HCT116 (cell line): ENCODE data around the gene KSR1. TPM values are rescaled to one million over a fixed set of nuclear protein-coding genes. Genes with fewer than 3 reads are reported as not detected.

ENCODE experiments used
- ATAC-seq: fragments of 200-7000 bp; cut with Tn5 transposase; 2 replicates; pipeline ENCODE4 v1.9.1; 2020; ENCODE audit warnings: mild to moderate bottlenecking, moderate library complexity
- BruUV-seq: library from RNA; stranded (reverse); fragments of 400-500 nt; replicated peaks from 2 replicates; lab custom pipeline; 2021; lab: Mats Ljungman, UMichigan
- CTCF ChIA-PET: fragments of 300-600 bp; sonication (Branson Sonifier 250); formaldehyde crosslinking; loops from one replicate; lab custom pipeline; 2021; ENCODE audit warnings: antibody characterized with exemption; lab: Charles Lee
- POLR2A ChIA-PET: fragments of 300-600, 350-600 bp; sonication (Branson Sonifier 250); formaldehyde crosslinking; loops from one replicate; lab custom pipeline; 2021; ENCODE audit warnings: antibody characterized with exemption; lab: Charles Lee
- RAD21 ChIA-PET, 2 experiments: fragments of 300-600 bp; sonication (Branson Sonifier 250); formaldehyde crosslinking; loops; one replicate each; lab custom pipeline; 2023; ENCODE audit warnings: low total read pairs in 2 of 2; ENCODE audit not compliant: uncharacterized antibody in 2 of 2, unreplicated experiment in 2 of 2, low non-redundant PET in 1 of 2; lab: Charles Lee
- DNase-seq: peaks from one replicate; pipeline ENCODE4 v3.0.0-alpha.2; 2010; ENCODE audit warnings: low read depth, low spot score
- H2AFZ ChIP-seq: fragments of 200-600 bp; shearing (Covaris generic), sonication (generic); 2 replicates; pipeline ENCODE4 v1.6.1; 2017; ENCODE audit warnings: low read depth, mixed run types, mixed read lengths, antibody characterized with exemption, low read length; ENCODE audit not compliant: poor library complexity, severe bottlenecking
- H3K27ac ChIP-seq: 2 replicates; pipeline ENCODE4 v1.5.1; 2012; ENCODE audit warnings: low read depth, low read length
- H3K27me3 ChIP-seq: fragments of 200-600 bp; sonication (generic); 2 replicates; pipeline ENCODE4 v1.6.1; 2016; ENCODE audit warnings: mixed run types, low read length, mixed read lengths; ENCODE audit not compliant: insufficient read depth
- H3K36me3 ChIP-seq, 2 experiments: fragments of 200-500 bp in 1 of 2; fragments of 200-600 bp in 1 of 2; sonication (Bioruptor generic) in 1 of 2; sonication (generic) in 1 of 2; 2 replicates each; pipeline versions ENCODE4 v1.5.1 to v1.6.1; 2014 to 2016; ENCODE audit warnings: low read length in 2 of 2, inconsistent platforms in 1 of 2, mixed read lengths in 1 of 2, mixed run types in 1 of 2; ENCODE audit not compliant: insufficient read depth in 2 of 2, control insufficient read depth in 1 of 2
- H3K4me1 ChIP-seq, 2 experiments: fragments of 200-600 bp in 1 of 2; sonication (generic) in 1 of 2; 2 replicates each; pipeline versions ENCODE4 v1.5.1 to v1.6.1; 2012 to 2017; ENCODE audit warnings: low read length in 2 of 2, inconsistent platforms in 1 of 2, mild to moderate bottlenecking in 1 of 2, mixed read lengths in 1 of 2, mixed run types in 1 of 2, moderate library complexity in 1 of 2; ENCODE audit not compliant: insufficient read depth in 2 of 2, control insufficient read depth in 1 of 2
- H3K4me2 ChIP-seq: fragments of 200-600 bp; sonication (generic); 2 replicates; pipeline ENCODE4 v1.6.1; 2017; ENCODE audit warnings: mixed run types, low read length, mixed read lengths
- H3K4me3 ChIP-seq, 2 experiments: fragments of 200-600 bp in 1 of 2; sonication (generic) in 1 of 2; replicated peaks in 1 of 2; 2 replicates each; pipeline ENCODE4 v1.5.1; 2011 to 2016; ENCODE audit warnings: low read length in 2 of 2, control low read depth in 1 of 2, low read depth in 1 of 2, mild to moderate bottlenecking in 1 of 2, mixed read lengths in 1 of 2, mixed run types in 1 of 2
- H3K79me2 ChIP-seq: fragments of 200-600 bp; sonication (generic); 2 replicates; pipeline ENCODE4 v1.6.1; 2017; ENCODE audit warnings: mild to moderate bottlenecking, mixed run types, low read length, moderate library complexity, mixed read lengths; ENCODE audit not compliant: insufficient read depth
- H3K9ac ChIP-seq: fragments of 200-600 bp; sonication (generic); 2 replicates; pipeline ENCODE4 v1.6.1; 2016; ENCODE audit warnings: low read length, mixed read lengths
- H3K9me2 ChIP-seq: fragments of 200-600 bp; sonication (generic), shearing (Covaris generic); 2 replicates; pipeline ENCODE4 v1.6.1; 2017; ENCODE audit warnings: mixed run types, mild to moderate bottlenecking, moderate library complexity; ENCODE audit not compliant: insufficient read depth
- H3K9me3 ChIP-seq, 2 experiments: fragments of 200-500 bp in 1 of 2; fragments of 200-600 bp in 1 of 2; sonication (Bioruptor generic) in 1 of 2; sonication (generic) in 1 of 2; 2 replicates each; pipeline ENCODE4 v1.6.1; 2014 to 2017; ENCODE audit warnings: low read length in 2 of 2, mixed read lengths in 2 of 2, inconsistent platforms in 1 of 2, low read depth in 1 of 2, mild to moderate bottlenecking in 1 of 2, mixed run types in 1 of 2, moderate library complexity in 1 of 2; ENCODE audit not compliant: control insufficient read depth in 1 of 2, insufficient read depth in 1 of 2
- H4K20me1 ChIP-seq: fragments of 200-600 bp; sonication (generic), shearing (Covaris generic); 2 replicates; pipeline ENCODE4 v1.6.1; 2017; ENCODE audit warnings: mixed run types, mild to moderate bottlenecking, moderate library complexity; ENCODE audit not compliant: insufficient read depth
- CBX3 ChIP-seq: IDR thresholded peaks from 2 replicates; pipeline ENCODE4 v1.6.1; 2012; ENCODE audit warnings: low read depth
- CEBPB ChIP-seq: IDR thresholded peaks from 2 replicates; pipeline ENCODE4 v1.6.1; 2012; ENCODE audit warnings: low read depth
- EGR1 ChIP-seq: IDR thresholded peaks from 2 replicates; pipeline ENCODE4 v1.6.1; 2012; ENCODE audit warnings: low read depth
- EZH2phosphoT487 ChIP-seq: fragments of 200-600 bp; IDR thresholded peaks from 2 replicates; pipeline ENCODE4 v1.6.1; 2018; ENCODE audit warnings: antibody characterized with exemption, borderline replicate concordance
- FOSL1 ChIP-seq: IDR thresholded peaks from 2 replicates; pipeline ENCODE4 v1.6.1; 2012; ENCODE audit warnings: low read depth
- MAX ChIP-seq: IDR thresholded peaks from 2 replicates; pipeline ENCODE4 v1.6.1; 2012
- RAD21 ChIP-seq: IDR thresholded peaks from 2 replicates; pipeline ENCODE4 v1.6.1; 2012; ENCODE audit warnings: low read depth, mild to moderate bottlenecking
- REST ChIP-seq: IDR thresholded peaks from 2 replicates; pipeline ENCODE4 v1.6.1; 2012; ENCODE audit warnings: low read depth
- SIN3A ChIP-seq: IDR thresholded peaks from 2 replicates; pipeline ENCODE4 v1.6.1; 2012; ENCODE audit warnings: low read depth
- YY1 ChIP-seq: IDR thresholded peaks from 2 replicates; pipeline ENCODE4 v1.6.1; 2011; ENCODE audit warnings: low read length, low read depth, moderate library complexity, mild to moderate bottlenecking; ENCODE audit not compliant: insufficient replicate concordance; ENCODE audit errors: extremely low read depth
- intact Hi-C: fragments of 100-400 bp; cut with micrococcal nuclease; formaldehyde crosslinking; loops from 2 replicates; pipeline ENCODE4 v1.10.0; 2022
- total RNA-seq: library from RNA; stranded (reverse); gene quantifications from one replicate; pipeline ENCODE4 v1.2.1, GENCODE V29; 2021; ENCODE audit not compliant: unreplicated experiment
- TF ChIP-seq, protein P1 (sequence below): IDR thresholded peaks from 2 replicates; pipeline ENCODE4 v1.6.1; 2012
- TF ChIP-seq, protein P2 (sequence below), 3 experiments: fragments of 200-600 bp in 1 of 3; sonication (generic) in 1 of 3; IDR thresholded peaks in 2 of 3; conservative IDR thresholded peaks in 1 of 3; 2 replicates each; pipeline ENCODE4 v1.5.1; 2012 to 2017; ENCODE audit warnings: low read depth in 2 of 3, low read length in 2 of 3, antibody characterized with exemption in 1 of 3, borderline replicate concordance in 1 of 3, control low read depth in 1 of 3, mild to moderate bottlenecking in 1 of 3, mixed read lengths in 1 of 3, mixed run types in 1 of 3, moderate library complexity in 1 of 3; ENCODE audit not compliant: insufficient read depth in 1 of 3
- TF ChIP-seq, protein P3 (sequence below): IDR thresholded peaks from 2 replicates; pipeline ENCODE4 v1.6.1; 2011; ENCODE audit warnings: mild to moderate bottlenecking, low read length, moderate library complexity; ENCODE audit not compliant: insufficient replicate concordance; ENCODE audit errors: extremely low read depth

The KSR1 gene
- total RNA-seq, 1 experiment from 2014 or later: 16.5 TPM

DNA sequence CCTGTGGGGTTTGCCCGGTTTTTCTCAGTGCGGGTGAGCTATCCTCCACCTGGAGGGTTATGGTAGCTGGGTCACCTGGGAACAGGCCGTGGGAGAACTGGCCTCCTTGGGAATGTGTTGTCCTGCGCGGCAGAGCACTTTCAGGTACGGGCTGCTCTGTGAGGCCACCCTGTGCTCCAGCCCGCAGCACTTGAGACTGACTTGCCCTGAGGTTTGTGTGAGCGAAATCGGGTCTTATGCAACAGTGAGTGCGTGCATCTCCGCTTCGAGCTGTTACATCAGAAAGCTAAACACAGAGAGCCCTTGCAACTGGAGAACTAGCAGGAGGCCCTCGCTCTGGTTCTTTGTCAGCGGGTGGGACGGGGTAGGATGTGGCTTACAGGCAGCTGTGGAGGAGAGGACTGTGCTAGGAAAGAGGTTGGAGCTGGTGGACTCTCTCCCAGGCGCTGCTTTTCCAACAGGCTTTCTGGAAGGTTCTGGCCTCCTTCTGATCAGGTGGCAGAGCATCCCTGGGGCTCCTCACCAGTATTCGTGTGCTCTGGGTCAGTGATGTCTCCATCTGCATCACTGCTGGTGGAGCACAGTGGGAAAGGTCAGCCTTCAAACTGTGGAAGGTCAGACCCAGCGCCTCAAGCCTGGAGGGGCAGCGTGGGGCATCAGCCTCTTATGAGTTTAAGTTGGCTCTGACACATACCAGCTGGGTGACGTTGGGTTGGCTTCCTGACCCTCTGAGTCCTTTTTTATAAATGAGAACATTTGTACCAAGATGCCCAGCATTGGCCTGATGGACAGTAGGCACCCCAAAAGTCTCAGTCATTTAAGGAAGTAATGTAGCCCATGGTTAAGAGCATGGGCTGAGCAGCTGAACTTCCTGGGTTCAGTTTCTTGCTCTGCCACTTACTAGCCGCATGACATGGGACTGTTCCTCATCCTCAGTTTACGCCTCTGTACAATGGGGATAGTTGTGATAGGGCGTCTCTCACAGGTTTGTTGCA is 76.3 kb downstream of the KSR1 start:
- DNase-seq (no peak), ATAC-seq (no peak)
- intact Hi-C loops: no loop called here
- CTCF ChIA-PET: no interaction called here
- Histone ChIP-seq H3K27me3 (no peaks in the 10 kb centered on the region), H3K9me3 (no peaks in the 10 kb centered on the region), H3K4me2 (no peak overlapping the region), H3K4me3 (no peak overlapping the region), H3K79me2 (no peaks in the 10 kb centered on the region), H3K9ac (no peak overlapping the region), H4K20me1 (no peaks in the 10 kb centered on the region), H3K4me1 (peaks cover 12 to 19% of the 10 kb centered on the region in 2 experiments), H3K9me2 (no peaks in the 10 kb centered on the region), H3K27ac (no peak overlapping the region), H3K36me3 (no peaks in the 10 kb centered on the region), H2AFZ (no peak overlapping the region)
- BruUV-seq: no TSS peak
- POLR2A ChIA-PET: no interaction called here
- RAD21 ChIA-PET: no interaction called here
- TF ChIP-seq CEBPB (no peak), CBX3 (no peak), MAX (no peak), SIN3A (no peak), REST (no peak), YY1 (no peak), EGR1 (no peak), FOSL1 (no peak), EZH2phosphoT487 (no peak), RAD21 (no peak)
- TF ChIP-seq, protein P1, sequence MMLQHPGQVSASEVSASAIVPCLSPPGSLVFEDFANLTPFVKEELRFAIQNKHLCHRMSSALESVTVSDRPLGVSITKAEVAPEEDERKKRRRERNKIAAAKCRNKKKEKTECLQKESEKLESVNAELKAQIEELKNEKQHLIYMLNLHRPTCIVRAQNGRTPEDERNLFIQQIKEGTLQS: no peak
- TF ChIP-seq, protein P2, sequence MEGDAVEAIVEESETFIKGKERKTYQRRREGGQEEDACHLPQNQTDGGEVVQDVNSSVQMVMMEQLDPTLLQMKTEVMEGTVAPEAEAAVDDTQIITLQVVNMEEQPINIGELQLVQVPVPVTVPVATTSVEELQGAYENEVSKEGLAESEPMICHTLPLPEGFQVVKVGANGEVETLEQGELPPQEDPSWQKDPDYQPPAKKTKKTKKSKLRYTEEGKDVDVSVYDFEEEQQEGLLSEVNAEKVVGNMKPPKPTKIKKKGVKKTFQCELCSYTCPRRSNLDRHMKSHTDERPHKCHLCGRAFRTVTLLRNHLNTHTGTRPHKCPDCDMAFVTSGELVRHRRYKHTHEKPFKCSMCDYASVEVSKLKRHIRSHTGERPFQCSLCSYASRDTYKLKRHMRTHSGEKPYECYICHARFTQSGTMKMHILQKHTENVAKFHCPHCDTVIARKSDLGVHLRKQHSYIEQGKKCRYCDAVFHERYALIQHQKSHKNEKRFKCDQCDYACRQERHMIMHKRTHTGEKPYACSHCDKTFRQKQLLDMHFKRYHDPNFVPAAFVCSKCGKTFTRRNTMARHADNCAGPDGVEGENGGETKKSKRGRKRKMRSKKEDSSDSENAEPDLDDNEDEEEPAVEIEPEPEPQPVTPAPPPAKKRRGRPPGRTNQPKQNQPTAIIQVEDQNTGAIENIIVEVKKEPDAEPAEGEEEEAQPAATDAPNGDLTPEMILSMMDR (IDR thresholded peaks at IDR 0.05 in 2 of 3, conservative IDR thresholded peaks at IDR 0.05 in 1 of 3; ENCODE audit: borderline replicate concordance in 1 of 3, insufficient read depth in 1 of 3, low read depth in 2 of 3, low read length in 2 of 3): no peak
- TF ChIP-seq, protein P3, sequence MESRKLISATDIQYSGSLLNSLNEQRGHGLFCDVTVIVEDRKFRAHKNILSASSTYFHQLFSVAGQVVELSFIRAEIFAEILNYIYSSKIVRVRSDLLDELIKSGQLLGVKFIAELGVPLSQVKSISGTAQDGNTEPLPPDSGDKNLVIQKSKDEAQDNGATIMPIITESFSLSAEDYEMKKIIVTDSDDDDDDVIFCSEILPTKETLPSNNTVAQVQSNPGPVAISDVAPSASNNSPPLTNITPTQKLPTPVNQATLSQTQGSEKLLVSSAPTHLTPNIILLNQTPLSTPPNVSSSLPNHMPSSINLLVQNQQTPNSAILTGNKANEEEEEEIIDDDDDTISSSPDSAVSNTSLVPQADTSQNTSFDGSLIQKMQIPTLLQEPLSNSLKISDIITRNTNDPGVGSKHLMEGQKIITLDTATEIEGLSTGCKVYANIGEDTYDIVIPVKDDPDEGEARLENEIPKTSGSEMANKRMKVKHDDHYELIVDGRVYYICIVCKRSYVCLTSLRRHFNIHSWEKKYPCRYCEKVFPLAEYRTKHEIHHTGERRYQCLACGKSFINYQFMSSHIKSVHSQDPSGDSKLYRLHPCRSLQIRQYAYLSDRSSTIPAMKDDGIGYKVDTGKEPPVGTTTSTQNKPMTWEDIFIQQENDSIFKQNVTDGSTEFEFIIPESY: no peak
